GM12891 (cell line): ENCODE results near the gene TBC1D2.

Experiments used
- POLR2A ChIP-seq: IDR thresholded peaks from 2 replicates; pipeline ENCODE4 v1.6.1; 2011; ENCODE audit warnings: low read depth, low read length, control low read depth
- POLR2AphosphoS5 ChIP-seq: IDR thresholded peaks from 2 replicates; pipeline ENCODE4 v1.6.1; 2011; ENCODE audit warnings: low read depth, low read length, control low read depth
- TAF1 ChIP-seq: IDR thresholded peaks from 2 replicates; pipeline ENCODE4 v1.6.1; 2011; ENCODE audit warnings: low read depth, low read length, control low read depth

- TF ChIP-seq TAF1 (no peak), POLR2A (no peak), POLR2AphosphoS5 (no peak)
Measured at GRCh38 chr9:98285446-98285845, 30.0 kb upstream of the TBC1D2 start.
